ENCODE data around the gene RAD9A. TPM values are rescaled to one million over a fixed set of nuclear protein-coding genes. Genes with fewer than 3 reads are reported as not detected.

The RAD9A gene
- total RNA-seq, 1 donor from 2014 or later = 10.4 TPM

- no peak for DNase-seq (ENCODE audit: low spot score)
Observed at GRCh38 chr11:67356864-67357561, 34.8 kb upstream of the RAD9A start.

GRCh38 chr11:67357831-67358670 lies 33.7 kb upstream of the RAD9A start:
- no peak for DNase-seq (ENCODE audit: low spot score)

GRCh38 chr11:67364169-67364568 lies 27.6 kb upstream of the RAD9A start:
- DNase-seq (ENCODE audit: low spot score) = no peak

- no peak for DNase-seq (ENCODE audit: low spot score)
Observed at GRCh38 chr11:67364783-67365722, 26.7 kb upstream of the RAD9A start.

- DNase-seq (ENCODE audit: low spot score) = no peak
Observed at GRCh38 chr11:67365736-67366444, 25.9 kb upstream of the RAD9A start.

GRCh38 chr11:67366546-67366945 lies 25.2 kb upstream of the RAD9A start:
- no peak for DNase-seq (ENCODE audit: low spot score)

- DNase-seq (ENCODE audit: low spot score) = no peak
Observed at GRCh38 chr11:67366961-67367760, 24.6 kb upstream of the RAD9A start.

GRCh38 chr11:67367761-67368227 lies 24.0 kb upstream of the RAD9A start:
- DNase-seq (ENCODE audit: low spot score) = no peak

- no peak for DNase-seq (ENCODE audit: low spot score)
Observed at GRCh38 chr11:67368621-67369020, 23.2 kb upstream of the RAD9A start.

- DNase-seq (ENCODE audit: low spot score) = no peak
Observed at GRCh38 chr11:67369275-67369674, 22.5 kb upstream of the RAD9A start.

GRCh38 chr11:67369801-67370284 lies 21.9 kb upstream of the RAD9A start:
- DNase-seq (ENCODE audit: low spot score) = no peak

- no peak for DNase-seq (ENCODE audit: low spot score)
Observed at GRCh38 chr11:67370351-67371076, 21.3 kb upstream of the RAD9A start.

- DNase-seq (ENCODE audit: low spot score) = no peak
Observed at GRCh38 chr11:67371189-67371910, 20.4 kb upstream of the RAD9A start.

GRCh38 chr11:67371911-67372320 lies 19.9 kb upstream of the RAD9A start:
- no peak for DNase-seq (ENCODE audit: low spot score)

GRCh38 chr11:67372321-67372992 lies 19.3 kb upstream of the RAD9A start:
- DNase-seq (ENCODE audit: low spot score) = no peak

- no peak for DNase-seq (ENCODE audit: low spot score)
Observed at GRCh38 chr11:67372993-67373647, 18.7 kb upstream of the RAD9A start, which contains the start of gene CLCF1. Gene CLCF1 (minus strand): TSS chr11:67373598. CDS start chr11:67373539, 59 bp downstream.
